ENCODE data around the gene ITGB6.
"Not testable (repeated sequence)": the region's sequence is repeated elsewhere in the genome, so short reads cannot be mapped to it uniquely, and the experiment has no call there.

Gene ITGB6

DNA sequence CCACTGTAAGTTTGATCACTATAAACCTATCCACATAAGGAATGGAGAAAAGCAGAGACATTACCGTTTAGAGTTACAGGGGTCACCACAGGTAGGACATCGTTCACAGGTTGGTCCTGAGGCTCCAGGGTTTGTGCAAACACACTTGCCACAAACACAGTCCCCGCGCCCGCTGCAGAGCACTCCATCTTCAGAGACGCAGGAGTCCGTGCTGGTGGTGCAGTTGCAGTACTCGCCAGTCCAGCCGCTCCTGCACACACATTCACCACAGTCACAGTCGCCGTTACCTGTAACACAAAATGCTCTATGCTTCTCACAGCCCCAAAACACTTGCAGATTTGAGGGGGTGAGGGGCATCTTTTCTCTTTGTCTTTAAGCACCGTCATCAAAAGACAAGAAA lies 73.8 kb downstream of the ITGB6 start:
- no peak for TF ChIP-seq POLR2AphosphoS5 (IDR thresholded peaks at IDR 0.05; ENCODE audit: low read depth)
- no peak for TF ChIP-seq GABPA (IDR thresholded peaks at IDR 0.05; ENCODE audit: low read depth)
- TF ChIP-seq REST (IDR thresholded peaks at IDR 0.05; ENCODE audit: insufficient replicate concordance, low read depth) = no peak
- TF ChIP-seq, protein P1, sequence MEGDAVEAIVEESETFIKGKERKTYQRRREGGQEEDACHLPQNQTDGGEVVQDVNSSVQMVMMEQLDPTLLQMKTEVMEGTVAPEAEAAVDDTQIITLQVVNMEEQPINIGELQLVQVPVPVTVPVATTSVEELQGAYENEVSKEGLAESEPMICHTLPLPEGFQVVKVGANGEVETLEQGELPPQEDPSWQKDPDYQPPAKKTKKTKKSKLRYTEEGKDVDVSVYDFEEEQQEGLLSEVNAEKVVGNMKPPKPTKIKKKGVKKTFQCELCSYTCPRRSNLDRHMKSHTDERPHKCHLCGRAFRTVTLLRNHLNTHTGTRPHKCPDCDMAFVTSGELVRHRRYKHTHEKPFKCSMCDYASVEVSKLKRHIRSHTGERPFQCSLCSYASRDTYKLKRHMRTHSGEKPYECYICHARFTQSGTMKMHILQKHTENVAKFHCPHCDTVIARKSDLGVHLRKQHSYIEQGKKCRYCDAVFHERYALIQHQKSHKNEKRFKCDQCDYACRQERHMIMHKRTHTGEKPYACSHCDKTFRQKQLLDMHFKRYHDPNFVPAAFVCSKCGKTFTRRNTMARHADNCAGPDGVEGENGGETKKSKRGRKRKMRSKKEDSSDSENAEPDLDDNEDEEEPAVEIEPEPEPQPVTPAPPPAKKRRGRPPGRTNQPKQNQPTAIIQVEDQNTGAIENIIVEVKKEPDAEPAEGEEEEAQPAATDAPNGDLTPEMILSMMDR (IDR thresholded peaks at IDR 0.05; ENCODE audit: insufficient read depth, low read length) = no peak
- TF ChIP-seq SPI1 (IDR thresholded peaks at IDR 0.05; ENCODE audit: borderline replicate concordance, low read depth) = no peak
- Histone ChIP-seq H3K4me3 (replicated peaks; ENCODE audit: insufficient read depth, low read length) (no peak overlapping the region), H3K27me3 (ENCODE audit: insufficient read depth, poor library complexity, severe bottlenecking) (peaks cover 8% of the 10 kb centered on the region), H3K27ac (replicated peaks) (no peak overlapping the region)
- DNase-seq (ENCODE audit: low read depth in 1 of 2, low spot score in 1 of 2) = no peak

GRCh38 chr2:160125828-160126227 lies 74.2 kb downstream of the ITGB6 start:
- peaks cover 8% of the 10 kb centered on the region for H3K27me3 ChIP-seq (ENCODE audit: insufficient read depth, poor library complexity, severe bottlenecking)
- DNase-seq (ENCODE audit: low read depth in 1 of 2, low spot score in 1 of 2) = no peak
- H3K27ac ChIP-seq (replicated peaks) = no peak overlapping the region
- H3K4me3 ChIP-seq (replicated peaks; ENCODE audit: insufficient read depth, low read length) = no peak overlapping the region
- TF ChIP-seq, protein P1 (IDR thresholded peaks at IDR 0.05; ENCODE audit: insufficient read depth, low read length) = no peak

GRCh38 chr2:160125366-160125765 lies 74.7 kb downstream of the ITGB6 start:
- Histone ChIP-seq H3K27me3 (ENCODE audit: insufficient read depth, poor library complexity, severe bottlenecking) (peaks cover 8% of the 10 kb centered on the region), H3K4me3 (replicated peaks; ENCODE audit: insufficient read depth, low read length) (no peak overlapping the region), H3K27ac (replicated peaks) (no peak overlapping the region)
- no peak for DNase-seq (ENCODE audit: low read depth in 1 of 2, low spot score in 1 of 2)
- no peak for TF ChIP-seq GABPA (IDR thresholded peaks at IDR 0.05; ENCODE audit: low read depth)

DNA sequence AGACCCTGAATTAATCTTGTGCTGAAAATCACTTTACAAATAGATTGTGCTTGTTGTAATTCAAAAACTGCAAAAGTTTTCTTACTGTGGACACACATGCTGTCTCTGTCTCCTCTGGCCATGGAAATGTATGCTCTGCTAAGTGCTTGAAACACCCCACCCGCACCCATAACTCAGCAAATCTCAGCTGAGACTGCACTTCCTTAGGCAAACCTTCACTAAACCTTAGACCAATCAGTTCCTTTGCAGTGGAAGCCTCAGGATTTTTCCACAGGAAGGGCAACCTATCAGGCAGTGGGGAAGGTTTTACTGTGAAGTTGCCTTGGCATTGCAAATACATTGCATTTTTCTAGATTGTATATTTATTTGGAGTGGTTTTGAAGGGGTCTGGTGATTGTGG lies 75.5 kb downstream of the ITGB6 start:
- TF ChIP-seq GABPA (IDR thresholded peaks at IDR 0.05; ENCODE audit: low read depth) (no peak), REST (IDR thresholded peaks at IDR 0.05; ENCODE audit: insufficient replicate concordance, low read depth) (no peak), POLR2AphosphoS5 (IDR thresholded peaks at IDR 0.05; ENCODE audit: low read depth) (no peak), SPI1 (IDR thresholded peaks at IDR 0.05; ENCODE audit: borderline replicate concordance, low read depth) (no peak)
- TF ChIP-seq, protein P1 (IDR thresholded peaks at IDR 0.05; ENCODE audit: insufficient read depth, low read length) = no peak
- no peak overlapping the region for H3K4me3 ChIP-seq (replicated peaks; ENCODE audit: insufficient read depth, low read length)
- H3K27ac ChIP-seq (replicated peaks) = no peak overlapping the region
- no peak for DNase-seq (ENCODE audit: low read depth in 1 of 2, low spot score in 1 of 2)
- H3K27me3 ChIP-seq (ENCODE audit: insufficient read depth, poor library complexity, severe bottlenecking) = peaks cover 8% of the 10 kb centered on the region

DNA sequence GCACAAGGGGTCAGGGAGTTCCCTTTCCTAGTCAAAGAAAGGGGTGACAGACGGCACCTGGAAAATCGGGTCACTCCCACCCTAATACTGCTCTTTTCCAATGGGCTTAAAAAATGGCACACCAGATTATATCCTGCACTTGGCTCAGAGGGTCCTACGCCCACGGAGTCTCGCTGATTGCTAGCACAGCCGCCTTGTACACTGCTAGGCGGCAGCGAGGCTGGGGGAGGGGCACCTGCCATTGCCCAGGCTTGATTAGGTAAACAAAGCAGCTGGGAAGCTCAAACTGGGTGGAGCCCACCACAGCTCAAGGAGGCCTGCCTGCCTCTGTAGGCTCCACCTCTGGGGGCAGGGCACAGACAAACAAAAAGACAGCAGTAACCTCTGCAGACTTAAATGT lies 85.4 kb downstream of the ITGB6 start:
- H3K27me3 ChIP-seq (ENCODE audit: insufficient read depth, poor library complexity, severe bottlenecking); DNase-seq (ENCODE audit: low read depth in 1 of 2, low spot score in 1 of 2); H3K4me3 ChIP-seq (replicated peaks; ENCODE audit: insufficient read depth, low read length); H3K27ac ChIP-seq (replicated peaks): not testable (repeated sequence)
